ENCODE results near the gene TFCP2.
A peak's percentile ranks its signal among the peaks of the same experiment; 100 is the strongest.
"Not testable (repeated sequence)": the region's sequence is repeated elsewhere in the genome, so short reads cannot be mapped to it uniquely, and the experiment has no call there.

Gene TFCP2

GRCh38 chr12:51172515-51173431, at the start of gene TFCP2:
Gene TFCP2 (minus strand): TSS chr12:51173135. CDS start chr12:51172422, 713 bp downstream.
- peak; percentile 98 for DNase-seq

GRCh38 chr12:51222461-51222860, 49.5 kb upstream of the TFCP2 start:
- no peak for DNase-seq

GRCh38 chr12:51219857-51220256, 46.9 kb upstream of the TFCP2 start:
- DNase-seq: not testable (repeated sequence)

DNA sequence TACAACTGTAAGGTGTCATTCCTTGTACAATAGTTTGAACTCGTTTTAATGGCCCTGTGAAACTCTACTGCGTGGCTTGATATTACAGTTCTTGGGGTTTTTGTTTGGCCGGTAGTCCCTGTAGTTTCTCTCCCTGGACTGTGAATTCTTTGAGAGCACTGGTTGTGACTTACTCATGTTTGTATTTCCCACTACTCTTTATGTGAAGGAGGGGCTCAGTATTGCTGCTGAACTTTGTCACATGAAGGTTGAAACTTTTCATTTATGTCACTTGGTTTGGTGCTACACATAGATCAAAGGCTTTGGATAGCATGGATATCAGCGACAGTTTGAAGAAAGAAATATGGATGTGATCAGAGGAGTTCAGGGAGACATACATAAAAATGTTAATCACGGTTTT, 46.4 kb upstream of the TFCP2 start:
- DNase-seq: no peak

DNA sequence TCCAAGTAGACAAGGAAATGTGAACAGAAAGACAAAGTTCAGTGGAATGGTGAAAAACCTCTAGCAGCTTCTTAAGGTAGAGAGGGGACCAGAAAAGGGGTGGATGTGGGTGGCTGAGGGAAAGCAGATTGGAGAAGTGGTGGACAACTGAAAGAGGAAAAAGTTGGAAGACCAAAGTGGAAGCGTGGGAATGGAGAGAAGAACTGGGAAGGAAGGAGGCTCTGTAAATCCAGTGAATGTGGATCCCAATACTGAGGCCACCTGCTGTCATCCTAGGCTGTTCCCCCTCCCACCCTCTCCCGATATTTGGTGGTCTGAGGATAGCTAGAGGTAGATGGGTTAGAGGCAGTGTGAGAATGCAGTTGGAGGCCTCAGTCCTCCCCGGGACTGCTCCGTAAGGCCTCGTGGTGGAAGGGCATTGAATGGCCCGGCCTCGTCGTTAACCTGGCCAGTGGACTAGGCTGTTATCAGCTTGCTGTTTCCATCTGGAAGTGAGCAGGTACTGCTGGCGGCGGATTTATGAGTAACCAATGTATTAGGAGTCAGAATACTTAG, 45.7 kb upstream of the TFCP2 start:
- peak; percentile 24 for DNase-seq

DNA sequence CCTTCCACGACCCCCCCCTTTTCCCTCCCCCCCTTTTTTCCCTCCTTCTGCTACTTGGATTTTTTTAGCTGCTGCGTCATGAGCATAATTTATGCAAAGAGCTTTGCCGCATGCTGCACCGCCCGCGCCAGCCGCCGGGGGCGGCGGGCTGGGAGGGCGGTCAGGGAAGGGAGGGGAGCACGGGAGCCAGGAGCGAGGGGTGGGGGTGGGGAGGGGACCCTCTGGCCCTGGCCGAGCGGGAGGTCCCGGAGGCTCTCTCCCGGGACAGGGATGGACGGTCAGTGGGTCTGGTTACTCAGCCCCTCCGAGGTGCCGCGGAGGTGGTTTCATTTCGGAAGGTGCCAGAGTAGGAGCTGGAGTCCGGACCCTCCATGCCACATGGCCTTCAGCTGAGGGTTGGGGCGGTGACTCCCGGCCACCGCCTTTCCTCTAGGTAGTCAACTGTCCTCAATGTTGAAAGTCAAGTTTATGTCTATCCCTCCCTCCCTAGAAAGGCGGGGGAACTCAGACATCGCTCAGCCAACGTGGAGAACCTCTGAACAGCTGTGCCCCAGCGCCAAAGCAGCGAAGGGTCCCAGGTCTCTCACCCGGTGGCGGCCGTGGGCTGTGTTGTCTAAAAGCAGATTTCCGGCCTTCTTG, 45.2 kb upstream of the TFCP2 start, which contains the start of gene POU6F1:
Gene POU6F1 (minus strand): TSS at position 95 of the 639 bp plus-strand sequence. CDS start 11,226 bp downstream, outside the sequence.
- DNase-seq: peak; percentile 89

- DNase-seq: peak; percentile 71
Measured at GRCh38 chr12:51217133-51217967, 44.4 kb upstream of the TFCP2 start.

DNA sequence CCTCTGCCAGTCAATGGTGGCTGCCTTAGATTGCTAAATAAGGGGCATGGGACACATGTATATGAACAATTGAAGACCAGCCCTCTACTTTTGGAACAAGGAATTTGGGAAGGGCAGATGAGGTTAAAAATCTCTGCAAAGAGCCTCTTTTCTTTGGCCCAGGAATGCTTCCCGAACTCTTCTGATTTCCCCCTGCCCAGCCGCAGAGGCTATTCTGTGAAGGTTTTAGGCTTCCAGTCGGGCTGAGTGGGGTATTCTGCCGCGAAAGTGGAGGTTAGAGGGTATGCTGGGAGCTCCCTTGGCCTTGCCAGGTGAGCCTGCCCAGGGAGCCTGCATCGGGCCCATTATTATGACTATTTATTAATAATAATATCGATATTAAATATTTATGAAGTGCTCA, 43.7 kb upstream of the TFCP2 start:
- DNase-seq: no peak

- no peak for DNase-seq
Measured at GRCh38 chr12:51214895-51215294, 42.0 kb upstream of the TFCP2 start.

GRCh38 chr12:51210690-51211395, 37.9 kb upstream of the TFCP2 start:
- DNase-seq: no peak

DNA sequence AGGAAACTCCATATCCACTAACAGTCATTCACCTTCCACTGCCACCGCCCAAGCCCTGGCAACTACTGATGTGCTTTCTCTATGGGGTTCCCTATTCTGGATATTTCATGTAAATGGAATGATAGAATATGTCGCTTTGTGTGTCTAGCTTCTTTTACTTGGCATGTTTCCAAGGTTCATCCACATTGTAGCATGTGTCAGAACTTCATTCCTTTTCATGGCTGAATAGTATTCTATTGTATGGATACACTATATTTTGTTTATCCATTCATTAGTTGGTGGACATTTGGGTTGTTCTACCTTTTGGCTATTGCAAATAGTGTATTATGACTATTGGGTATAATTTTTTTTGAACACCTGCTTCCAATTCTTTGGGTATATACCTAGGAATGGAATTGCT, 36.3 kb upstream of the TFCP2 start:
- no peak for DNase-seq

DNA sequence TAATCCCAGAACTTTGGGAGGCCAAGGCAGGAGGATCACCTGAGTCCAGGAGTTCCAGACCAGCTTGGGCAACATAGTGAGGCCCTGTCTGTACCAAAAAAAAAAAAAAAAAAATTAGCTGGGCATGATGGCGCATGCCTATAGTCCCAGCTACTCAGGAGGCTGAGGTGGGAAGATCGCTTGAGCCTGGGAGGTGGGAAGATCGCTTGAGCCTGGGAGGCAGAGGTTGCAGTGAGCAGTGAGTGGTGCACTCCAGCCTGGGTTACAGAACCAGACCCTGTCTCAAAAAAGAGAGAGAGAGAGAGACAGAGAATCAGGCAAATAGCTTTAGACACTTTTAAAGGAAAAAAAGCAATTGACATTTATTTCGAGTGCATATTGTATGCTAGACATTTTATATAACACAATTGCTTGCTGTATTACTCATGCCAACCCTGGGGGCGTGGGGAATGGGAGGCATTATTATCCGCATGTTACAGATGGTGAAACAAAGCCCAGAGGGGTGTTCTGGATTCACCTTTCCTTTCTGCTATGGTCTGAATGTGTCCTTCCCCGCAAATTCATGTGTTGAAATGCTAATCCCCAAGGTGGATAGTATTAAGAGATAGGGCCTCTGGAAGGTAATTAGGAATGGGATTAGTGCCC, 35.2 kb upstream of the TFCP2 start:
- DNase-seq: no peak

DNA sequence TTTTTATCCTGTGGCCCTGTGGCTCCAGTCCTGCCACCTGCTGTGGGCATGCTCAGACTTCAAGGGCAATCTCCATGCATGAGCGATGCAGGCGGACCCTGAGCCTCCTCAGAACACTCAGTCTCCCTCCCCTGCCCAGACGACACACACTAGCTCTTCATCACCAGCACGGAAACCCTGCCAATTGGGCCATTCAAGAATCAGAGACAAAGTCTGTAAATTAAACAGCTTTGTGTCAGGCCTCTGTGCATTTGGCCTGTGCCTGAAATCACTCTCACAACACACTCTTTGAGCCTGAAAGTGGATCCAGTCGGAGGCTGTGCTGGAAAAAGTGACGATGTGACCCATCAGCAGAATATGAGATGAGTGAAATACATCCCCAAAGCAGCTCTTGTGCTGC, 32.4 kb upstream of the TFCP2 start:
- no peak for DNase-seq

- DNase-seq: no peak
Measured at GRCh38 chr12:51202718-51203117, 29.8 kb upstream of the TFCP2 start.

GRCh38 chr12:51200806-51201205, 27.9 kb upstream of the TFCP2 start:
- no peak for DNase-seq

- no peak for DNase-seq
Measured at GRCh38 chr12:51200156-51200555, 27.2 kb upstream of the TFCP2 start.

DNA sequence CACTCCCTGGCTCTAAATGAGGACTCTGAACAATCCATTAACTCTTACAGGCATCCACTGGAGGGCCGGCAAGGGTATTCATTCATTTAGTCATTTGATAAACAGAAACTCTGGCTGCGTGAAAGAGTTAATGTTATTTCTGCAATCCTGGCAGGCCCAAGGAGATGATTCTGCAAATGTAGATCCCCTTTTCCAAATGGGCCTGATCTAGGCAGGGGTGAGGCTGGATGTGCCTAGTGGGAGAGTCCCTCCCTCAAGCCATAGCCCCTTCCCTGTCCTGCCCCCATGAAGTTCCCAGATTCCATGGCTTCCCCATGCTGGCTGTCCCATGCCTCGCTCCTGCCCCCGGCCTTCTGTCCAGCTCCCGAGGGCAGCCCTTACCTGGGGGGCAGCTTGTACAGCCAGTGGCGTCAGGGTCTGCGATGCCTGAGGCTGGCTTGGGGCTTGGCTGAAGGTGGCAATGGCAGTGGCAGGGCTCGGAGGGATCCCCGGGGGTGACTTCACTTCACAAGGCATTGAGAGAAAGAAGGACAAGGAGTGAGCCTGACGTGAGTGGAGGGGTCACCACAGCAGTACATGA, 26.5 kb upstream of the TFCP2 start:
- DNase-seq: no peak

DNA sequence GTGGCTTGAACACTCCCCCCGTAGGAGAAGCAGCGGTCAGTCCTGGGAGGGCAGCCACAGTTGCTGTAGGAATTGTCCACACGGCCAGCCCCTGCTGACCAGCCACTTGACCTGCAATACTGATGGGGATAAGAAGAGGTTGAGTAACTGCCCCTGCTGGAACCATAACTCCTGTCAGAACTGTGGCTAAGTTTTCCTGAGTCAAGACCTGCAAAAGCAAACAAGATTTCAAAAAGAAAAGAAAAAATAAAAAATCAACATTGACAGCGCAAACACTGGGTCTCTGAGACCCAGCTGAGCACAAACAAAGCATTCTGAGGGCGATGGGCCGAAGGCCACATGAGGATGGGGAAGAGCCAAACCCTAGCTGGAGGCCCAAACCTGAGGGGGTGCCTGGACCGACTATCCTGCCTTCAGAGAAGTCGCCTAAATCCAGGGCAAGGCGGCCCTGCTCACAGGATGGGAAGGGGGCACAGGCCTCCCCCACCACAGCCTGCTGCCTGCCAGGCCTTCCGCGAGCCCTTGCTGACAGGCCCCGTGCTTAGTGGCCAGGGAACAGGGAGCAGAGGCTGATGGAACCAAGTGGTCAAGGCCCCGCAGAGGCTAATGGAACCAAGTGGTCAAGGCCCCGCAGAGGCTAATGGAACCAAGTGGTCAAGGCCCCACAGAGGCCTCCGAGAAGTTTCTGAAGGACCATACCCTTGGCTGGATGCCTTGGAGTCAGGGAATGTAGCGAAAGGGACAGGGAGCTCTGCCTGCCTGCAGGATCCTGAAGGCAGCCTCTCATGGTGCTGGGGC, 25.8 kb upstream of the TFCP2 start:
- DNase-seq: no peak

GRCh38 chr12:51197736-51198567, 25.0 kb upstream of the TFCP2 start:
- DNase-seq: no peak

Data from femur (tissue), 1 donor.